ENCODE results near the gene PTPRQ. TPM values are rescaled to one million over a fixed set of nuclear protein-coding genes. Genes with fewer than 3 reads are reported as not detected.

PTPRQ gene
- total RNA-seq, 3 donors from 2014 or later: 0.66 to 8.0 (median 4.0) TPM

- no peak overlapping the region for H3K27ac ChIP-seq
- intact Hi-C loops (cut with DNase I; ENCODE audit: low total_unique reads): loop anchor here (5.0 kb wide), 1 partner anchor 815 kb away; no protein-coding TSS in a partner anchor
- no peaks in the 10 kb centered on the region for H3K27me3 ChIP-seq
- no peak overlapping the region for H3K4me3 ChIP-seq
- TF ChIP-seq POLR2AphosphoS5 (IDR thresholded peaks at IDR 0.05) (no peak), CTCF (IDR thresholded peaks at IDR 0.05) (no peak), POLR2A (IDR thresholded peaks at IDR 0.05) (no peak)
- H3K4me1 ChIP-seq: no peaks in the 10 kb centered on the region
- no peaks in the 10 kb centered on the region for H3K9me3 ChIP-seq
- no peaks in the 10 kb centered on the region for H3K36me3 ChIP-seq
- no peak for DNase-seq (ENCODE audit: low spot score in 2 of 2)
Measured at GRCh38 chr12:80602455-80602854, 158.4 kb downstream of the PTPRQ start.

DNA sequence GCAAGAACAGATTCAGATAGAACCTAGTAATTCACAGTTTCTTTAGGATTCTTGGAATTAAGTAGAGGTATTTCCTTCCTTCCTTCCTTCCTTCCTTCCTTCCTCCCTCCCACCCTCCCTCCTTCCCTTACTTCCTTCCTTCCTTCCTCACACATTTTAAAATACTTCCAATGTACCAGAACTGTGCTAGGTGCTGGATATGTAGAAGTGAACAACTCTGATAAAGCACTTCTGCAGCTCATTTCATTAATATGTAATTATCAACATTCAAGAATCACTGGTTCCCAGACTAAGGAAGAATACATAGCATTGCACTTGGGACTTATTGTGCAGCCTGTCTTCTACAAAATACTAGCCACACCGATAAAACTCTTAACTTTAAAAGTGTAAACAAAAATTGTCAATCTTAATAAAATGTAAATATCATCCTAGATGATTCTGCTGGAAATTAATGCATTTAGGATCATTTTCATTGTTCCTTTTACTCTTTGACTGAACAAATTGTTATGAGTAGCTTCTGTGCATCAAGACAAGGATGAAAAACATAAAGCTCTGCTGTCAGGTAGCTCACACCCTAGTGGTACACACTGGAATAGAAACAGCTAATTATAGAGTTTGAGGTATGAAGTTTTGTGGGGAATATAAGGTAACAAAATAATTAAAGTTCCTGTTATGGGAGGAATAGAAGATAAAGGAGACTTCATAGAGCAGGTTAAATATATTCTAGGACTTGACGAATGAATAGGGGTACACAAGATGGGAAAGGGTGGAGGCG lies 163.5 kb downstream of the PTPRQ start:
- H3K36me3 ChIP-seq: no peaks in the 10 kb centered on the region

DNA sequence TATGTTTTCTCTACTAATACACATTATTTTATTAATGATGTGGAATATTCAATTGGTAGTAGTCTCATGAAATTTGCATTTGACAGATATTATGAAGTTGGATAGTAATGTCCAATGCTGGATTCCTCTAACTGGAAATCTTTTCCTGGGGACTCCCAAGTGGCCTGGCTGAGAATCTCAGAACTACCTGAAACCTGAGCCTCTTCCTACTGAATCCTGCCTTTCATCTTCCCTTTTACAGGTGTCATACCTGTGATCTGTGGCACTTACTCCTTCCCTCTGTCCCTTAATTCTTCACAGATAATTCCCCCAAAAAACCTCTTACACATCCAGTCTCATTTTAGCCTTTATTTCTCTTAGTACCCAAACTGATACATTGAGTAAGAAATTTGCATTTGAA lies 173.7 kb downstream of the PTPRQ start:
- TF ChIP-seq POLR2AphosphoS5 (IDR thresholded peaks at IDR 0.05) (no peak), CTCF (IDR thresholded peaks at IDR 0.05) (no peak), POLR2A (IDR thresholded peaks at IDR 0.05) (no peak)
- H3K36me3 ChIP-seq: no peaks in the 10 kb centered on the region
- DNase-seq (ENCODE audit: low spot score in 2 of 2): no peak
- H3K4me3 ChIP-seq: no peak overlapping the region
- no peak overlapping the region for H3K27ac ChIP-seq
- no peaks in the 10 kb centered on the region for H3K27me3 ChIP-seq
- H3K4me1 ChIP-seq: no peaks in the 10 kb centered on the region
- H3K9me3 ChIP-seq: no peaks in the 10 kb centered on the region
- intact Hi-C loops (cut with DNase I; ENCODE audit: low total_unique reads): no loop called here

More for the DNA sequence above, 163.5 kb downstream of the PTPRQ start:
- intact Hi-C loops (cut with DNase I; ENCODE audit: low total_unique reads): no loop called here
- Histone ChIP-seq H3K9me3 (no peaks in the 10 kb centered on the region), H3K4me1 (no peaks in the 10 kb centered on the region), H3K4me3 (no peak overlapping the region), H3K27me3 (no peaks in the 10 kb centered on the region), H3K27ac (no peak overlapping the region)
- DNase-seq (ENCODE audit: low spot score in 2 of 2): no peak
- TF ChIP-seq POLR2AphosphoS5 (IDR thresholded peaks at IDR 0.05) (no peak), CTCF (IDR thresholded peaks at IDR 0.05) (no peak), POLR2A (IDR thresholded peaks at IDR 0.05) (no peak)

DNA sequence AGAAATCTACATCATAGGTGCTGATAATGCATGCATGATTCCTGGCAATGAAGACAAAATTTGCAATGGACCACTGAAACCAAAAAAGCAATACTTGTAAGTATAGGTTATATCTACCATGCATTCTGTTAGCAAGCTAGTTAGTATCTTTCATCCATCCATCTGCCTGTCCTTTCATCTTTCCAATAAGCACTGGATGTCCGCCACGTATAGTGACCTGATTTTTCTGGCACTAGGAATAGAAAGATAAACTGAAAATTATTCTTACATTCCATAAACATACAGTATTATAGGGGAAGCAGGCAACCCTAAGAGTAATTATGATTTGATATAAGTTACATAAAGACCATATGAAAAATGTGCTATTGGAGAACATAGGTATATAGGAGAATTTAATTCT lies 176.2 kb downstream of the PTPRQ start:
- Histone ChIP-seq H3K9me3 (no peaks in the 10 kb centered on the region), H3K4me3 (no peak overlapping the region), H3K27ac (no peak overlapping the region), H3K4me1 (no peaks in the 10 kb centered on the region), H3K27me3 (no peaks in the 10 kb centered on the region), H3K36me3 (no peaks in the 10 kb centered on the region)
- no peak for TF ChIP-seq CTCF (IDR thresholded peaks at IDR 0.05)
- no peak for TF ChIP-seq POLR2AphosphoS5 (IDR thresholded peaks at IDR 0.05)
- no peak for TF ChIP-seq POLR2A (IDR thresholded peaks at IDR 0.05)
- no peak for DNase-seq (ENCODE audit: low spot score in 2 of 2)
- intact Hi-C loops (cut with DNase I; ENCODE audit: low total_unique reads): no loop called here

GRCh38 chr12:80622271-80622670 lies 178.2 kb downstream of the PTPRQ start:
- H3K9me3 ChIP-seq: no peaks in the 10 kb centered on the region
- intact Hi-C loops (cut with DNase I; ENCODE audit: low total_unique reads): no loop called here
- no peaks in the 10 kb centered on the region for H3K4me1 ChIP-seq
- H3K36me3 ChIP-seq: no peaks in the 10 kb centered on the region
- DNase-seq (ENCODE audit: low spot score in 2 of 2): no peak
- no peaks in the 10 kb centered on the region for H3K27me3 ChIP-seq
- TF ChIP-seq CTCF (IDR thresholded peaks at IDR 0.05) (no peak), POLR2A (IDR thresholded peaks at IDR 0.05) (no peak), POLR2AphosphoS5 (IDR thresholded peaks at IDR 0.05) (no peak)
- H3K27ac ChIP-seq: no peak overlapping the region
- H3K4me3 ChIP-seq: no peak overlapping the region
